GM04503 (cell line): Measurements from ENCODE around the gene PFAS.
"Not testable (repeated sequence)": the region's sequence is repeated elsewhere in the genome, so short reads cannot be mapped to it uniquely, and the experiment has no call there.

ENCODE experiments used
- DNase-seq: peaks from one replicate; pipeline ENCODE4 v3.0.0-alpha.2; 2012; ENCODE audit warnings: low read depth

PFAS gene

DNA sequence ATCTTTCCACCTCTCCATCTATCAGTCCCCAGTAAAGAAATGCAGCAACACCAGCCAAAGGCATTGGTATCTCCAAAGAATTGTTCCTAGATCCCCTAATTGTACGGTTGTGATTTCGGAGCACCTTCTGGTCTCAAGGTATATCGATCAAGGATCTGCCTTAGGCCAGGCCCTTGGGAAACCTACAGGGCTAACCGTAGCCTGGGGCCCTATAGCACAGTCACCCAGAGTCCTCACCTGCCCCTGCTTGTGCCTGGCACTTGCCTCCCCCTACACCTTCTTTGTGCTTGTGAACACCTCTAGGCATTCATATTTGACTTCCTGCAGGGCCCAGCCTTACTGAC lies 21.9 kb upstream of the PFAS start:
- no peak for DNase-seq

DNA sequence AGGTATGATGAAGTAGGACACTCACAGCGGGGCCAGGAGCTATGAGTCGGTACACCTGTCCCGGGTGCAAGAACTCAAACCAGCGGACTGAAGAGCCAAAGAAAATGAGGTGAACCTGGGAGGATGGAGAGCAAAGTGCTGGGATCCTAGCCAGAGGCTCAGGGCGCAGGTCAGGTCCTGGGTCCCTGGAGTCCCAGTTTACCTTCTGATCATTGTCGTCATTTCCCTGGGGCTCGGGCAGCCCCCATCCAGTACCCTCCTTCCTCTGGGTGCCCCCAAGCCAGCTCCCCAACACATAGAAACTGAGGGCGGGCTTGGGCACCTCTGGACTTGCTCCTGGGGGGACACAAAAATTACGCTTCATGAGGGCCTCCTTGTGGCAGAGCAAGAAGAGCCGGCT lies 17.4 kb upstream of the PFAS start:
- DNase-seq, result no peak

DNA sequence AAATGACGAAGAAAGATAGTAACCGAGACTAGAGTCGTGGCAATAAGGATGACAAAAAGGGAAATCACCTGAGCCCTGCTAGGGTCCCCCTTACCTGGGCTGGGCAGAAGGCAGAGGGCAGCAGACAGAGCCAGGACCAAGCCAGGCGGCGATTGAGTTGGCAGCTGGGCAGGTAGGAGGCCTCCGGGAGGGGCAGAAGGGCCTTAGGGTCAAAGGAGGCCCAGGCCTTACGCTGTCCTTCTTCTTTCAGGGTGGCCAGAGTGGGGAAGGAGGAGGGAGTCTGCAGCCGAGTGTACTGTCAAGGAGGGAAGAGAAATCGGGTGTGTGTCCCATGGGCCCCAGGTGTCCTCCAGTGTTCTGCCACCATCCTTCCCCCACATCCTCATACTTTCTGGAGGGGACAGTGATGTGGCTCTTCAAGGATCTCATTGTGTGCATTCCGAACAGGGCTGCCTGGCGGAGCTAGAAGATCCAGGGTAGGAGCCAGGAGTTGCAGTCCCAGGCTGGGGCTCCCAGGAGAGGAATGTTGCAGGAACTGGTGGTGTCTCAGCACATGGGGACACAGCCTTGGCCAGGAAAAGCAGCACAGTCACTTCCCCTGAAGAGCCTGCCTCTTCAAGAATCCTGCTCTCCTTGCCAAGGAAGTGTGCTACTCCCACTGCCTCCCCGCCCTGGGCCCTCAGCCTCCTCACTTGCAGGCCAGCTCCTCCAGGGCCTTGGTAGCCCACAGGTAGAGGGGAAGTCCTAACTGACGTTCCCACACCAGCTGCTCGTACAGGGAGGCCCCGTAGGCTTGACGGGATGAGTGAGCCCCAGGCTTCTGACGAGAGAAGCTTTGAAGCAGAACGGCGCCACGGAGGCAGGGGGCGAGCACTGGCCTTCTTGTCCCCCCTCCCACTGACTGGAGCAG lies 14.5 kb upstream of the PFAS start:
- DNase-seq, result no peak

DNA sequence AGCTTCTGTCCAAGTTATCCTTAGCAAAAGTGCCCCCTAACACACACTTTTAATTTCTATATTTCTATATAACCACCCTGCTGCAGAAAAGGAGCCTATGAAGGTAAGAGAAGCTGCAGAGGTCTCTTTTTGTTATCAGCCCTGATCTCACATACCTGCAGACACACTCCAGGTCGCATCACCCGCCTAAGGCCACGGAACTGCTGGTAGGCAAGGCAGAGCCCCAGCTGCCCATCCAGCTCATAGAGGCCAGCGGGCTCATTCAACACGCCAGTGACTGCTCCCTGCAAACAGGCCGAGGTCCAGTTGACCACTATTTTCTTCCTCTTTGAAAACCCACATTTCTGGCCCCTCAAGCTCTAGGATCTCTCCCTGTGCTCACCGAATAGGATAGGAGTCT lies 13.4 kb upstream of the PFAS start:
- DNase-seq, result no peak

DNA sequence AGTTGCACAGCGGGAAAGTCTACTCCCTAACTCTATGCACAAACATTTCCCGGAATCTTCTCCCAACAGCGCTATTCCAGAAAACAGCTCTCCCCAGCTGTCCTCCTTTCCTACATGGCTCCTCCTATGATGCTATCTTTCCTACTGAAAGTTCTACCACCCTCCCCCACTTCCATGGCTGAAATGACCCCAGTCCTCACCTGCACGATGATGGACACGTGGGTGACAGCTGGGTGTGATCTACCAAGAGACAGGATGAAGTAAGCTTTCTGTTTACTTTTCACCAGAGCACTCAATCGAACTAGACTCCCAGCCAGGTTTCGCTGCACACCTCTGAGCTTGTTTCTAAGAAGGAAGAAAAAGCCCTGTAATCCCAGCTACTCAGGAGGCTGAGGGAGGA lies 11.9 kb upstream of the PFAS start:
- DNase-seq, result no peak

DNA sequence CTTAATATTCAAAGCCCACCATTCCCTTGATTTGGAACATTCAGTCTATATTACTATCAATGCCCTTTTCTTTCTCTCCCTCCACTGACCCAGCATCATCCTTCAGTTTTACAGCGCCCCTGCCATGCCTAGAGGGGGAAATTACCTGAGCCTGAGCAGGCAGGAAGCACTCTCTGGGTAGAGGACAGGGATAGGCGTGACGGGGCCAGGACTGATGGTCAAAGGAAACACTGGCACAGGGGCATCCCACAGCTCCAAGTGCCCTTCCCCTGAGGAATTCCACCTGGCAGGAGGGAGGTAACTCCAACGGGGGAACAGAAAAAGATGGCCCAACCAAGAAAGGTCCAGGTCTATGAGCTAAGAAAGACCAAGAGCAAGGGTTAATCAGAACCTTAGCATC lies 11.2 kb upstream of the PFAS start:
- DNase-seq, result no peak

DNA sequence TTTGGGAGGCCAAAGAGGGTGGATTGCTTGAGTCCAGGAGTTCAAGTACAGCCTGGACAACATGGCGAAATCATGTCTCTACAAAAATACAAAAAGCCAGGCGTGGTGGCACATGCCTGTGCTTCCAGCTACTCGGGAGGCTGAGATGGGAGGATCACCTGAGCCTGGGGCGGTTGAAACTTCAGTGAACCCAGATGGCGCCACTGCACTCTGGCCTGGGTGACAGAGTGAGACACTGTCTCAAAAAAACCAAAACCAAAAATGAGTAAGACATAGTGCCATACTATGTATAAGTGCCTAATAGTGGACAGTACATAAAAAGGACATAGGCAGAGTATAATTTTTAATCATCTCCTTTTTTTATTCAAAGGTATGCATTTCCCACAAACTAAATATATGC lies 5.3 kb upstream of the PFAS start:
- no peak for DNase-seq

DNA sequence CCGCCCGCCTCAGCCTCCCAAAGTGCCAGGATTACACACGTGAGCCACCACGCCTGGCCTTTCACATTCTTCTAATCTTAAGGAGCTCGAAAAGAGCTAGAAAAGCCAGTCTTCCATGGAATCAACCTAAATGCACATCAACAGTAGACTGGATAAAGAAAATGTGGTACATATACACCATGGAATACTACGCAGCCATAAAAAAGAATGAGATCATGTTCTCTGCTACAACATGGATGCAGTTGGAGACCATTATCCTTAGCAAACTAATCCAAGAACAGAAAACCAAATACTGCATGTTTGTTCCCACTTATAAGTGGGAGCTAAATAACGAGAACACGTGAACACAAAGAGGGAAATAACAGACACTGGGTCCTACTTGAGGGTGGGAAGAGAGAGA lies 4.3 kb upstream of the PFAS start:
- DNase-seq, result no peak

DNA sequence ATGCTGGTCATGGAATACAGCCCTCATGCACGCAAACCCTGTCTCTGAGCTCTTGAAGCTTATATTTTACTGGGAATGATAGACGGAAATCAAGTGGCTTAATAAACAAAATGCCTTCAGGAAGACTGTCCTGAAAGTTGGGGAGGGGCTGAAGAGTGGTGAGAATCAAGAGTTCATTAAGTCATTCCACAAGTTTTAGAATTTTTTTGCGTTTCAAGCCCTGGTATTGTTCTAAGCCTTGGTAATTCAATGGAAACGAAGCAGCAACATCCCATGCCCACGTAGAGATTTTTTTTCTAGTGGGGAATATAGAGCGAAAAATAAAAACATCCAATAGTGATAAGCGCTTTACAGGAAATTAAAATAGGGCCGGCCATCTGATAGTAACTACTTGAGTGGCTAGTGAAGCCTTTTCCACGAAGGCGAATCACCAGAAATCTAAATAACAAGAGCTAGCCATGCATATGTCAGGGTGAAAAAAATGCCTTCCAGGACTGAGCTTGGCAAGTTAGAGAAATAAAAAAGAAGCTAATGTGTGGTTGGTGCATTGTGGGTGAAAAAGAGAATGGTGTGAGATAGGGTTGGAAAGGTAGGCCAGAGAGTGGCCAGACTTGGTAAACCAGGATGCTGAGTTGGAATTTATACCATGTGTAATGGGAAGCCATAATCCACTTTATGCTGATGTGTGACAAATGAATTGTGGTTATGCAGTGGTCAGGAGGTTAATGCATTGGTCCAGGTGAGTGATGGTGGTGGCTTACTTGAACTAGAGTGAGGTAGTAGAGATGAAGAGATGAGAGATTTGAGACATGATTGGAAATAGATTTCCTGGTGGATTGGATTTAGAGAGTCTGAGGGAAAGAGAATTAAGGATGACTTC lies 772 bp downstream of the PFAS start:
- DNase-seq, result no peak

DNA sequence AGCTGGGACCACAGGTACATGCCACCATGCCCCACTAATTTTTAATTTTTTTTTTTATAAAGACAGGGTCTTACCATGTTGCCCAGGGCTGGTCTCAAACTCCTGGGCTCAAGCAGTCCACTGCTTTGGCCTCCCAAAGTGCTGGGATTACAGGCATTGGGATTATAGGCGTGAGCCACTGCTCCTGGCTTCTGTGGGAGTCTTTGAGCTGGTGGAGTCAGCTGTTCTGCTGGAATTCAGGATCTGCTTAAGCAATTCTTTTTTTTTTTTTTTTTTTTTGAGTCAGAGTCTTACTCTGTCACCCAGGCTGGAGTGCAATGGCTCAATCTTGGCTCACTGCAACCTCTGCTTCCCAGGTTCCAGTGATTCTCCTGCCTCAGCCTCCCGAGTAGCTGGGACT lies 2.3 kb downstream of the PFAS start:
- not testable (repeated sequence) for DNase-seq

DNA sequence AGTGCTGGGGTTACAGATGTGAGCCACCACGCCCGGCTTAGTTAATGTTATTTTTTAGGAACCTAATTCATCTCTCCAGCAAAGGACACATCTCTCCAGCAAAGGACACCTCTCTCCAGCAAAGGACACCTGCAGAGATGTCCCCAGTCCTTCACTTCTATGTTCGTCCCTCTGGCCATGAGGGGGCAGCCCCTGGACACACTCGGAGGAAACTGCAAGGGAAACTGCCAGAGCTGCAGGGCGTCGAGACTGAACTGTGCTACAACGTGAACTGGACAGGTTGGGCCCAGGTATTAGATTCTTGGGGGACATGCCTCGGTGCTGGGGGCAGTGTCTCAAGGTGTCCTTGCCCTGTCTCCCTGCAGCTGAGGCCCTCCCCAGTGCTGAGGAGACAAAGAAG lies 4.7 kb downstream of the PFAS start:
- no peak for DNase-seq

DNA sequence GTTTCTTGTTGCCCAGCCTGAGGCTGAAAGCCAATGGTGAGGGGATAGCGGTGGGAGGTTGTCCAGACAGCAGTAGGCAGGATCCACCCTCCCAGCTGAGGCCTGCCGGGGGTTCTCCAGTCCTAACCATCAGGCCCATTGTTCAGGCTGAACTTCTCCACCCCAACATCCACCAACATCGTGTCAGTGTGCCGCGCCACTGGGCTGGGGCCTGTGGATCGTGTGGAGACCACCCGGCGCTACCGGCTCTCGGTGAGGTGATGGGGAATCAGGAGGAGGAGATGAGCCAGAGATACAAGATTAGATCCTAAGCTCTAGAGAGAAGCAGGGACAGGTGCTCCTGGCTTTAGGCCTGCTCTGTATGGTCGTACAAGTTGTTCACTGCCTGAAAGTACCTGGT lies 5.8 kb downstream of the PFAS start:
- DNase-seq, result no peak

DNA sequence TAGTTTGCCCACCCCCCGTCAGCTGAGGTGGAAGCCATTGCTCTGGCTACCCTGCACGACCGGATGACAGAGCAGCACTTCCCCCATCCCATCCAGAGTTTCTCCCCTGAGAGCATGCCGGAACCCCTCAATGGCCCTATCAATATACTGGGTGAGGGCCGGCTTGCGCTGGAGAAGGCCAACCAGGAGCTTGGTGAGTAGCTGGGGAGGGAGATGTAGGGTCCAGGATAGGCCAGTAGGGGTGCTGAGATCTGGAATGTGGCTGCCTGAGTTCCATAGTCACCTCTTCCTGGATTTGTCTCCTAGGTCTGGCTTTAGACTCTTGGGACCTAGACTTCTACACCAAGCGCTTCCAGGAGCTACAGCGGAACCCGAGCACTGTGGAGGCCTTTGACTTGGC lies 6.4 kb downstream of the PFAS start:
- no peak for DNase-seq

DNA sequence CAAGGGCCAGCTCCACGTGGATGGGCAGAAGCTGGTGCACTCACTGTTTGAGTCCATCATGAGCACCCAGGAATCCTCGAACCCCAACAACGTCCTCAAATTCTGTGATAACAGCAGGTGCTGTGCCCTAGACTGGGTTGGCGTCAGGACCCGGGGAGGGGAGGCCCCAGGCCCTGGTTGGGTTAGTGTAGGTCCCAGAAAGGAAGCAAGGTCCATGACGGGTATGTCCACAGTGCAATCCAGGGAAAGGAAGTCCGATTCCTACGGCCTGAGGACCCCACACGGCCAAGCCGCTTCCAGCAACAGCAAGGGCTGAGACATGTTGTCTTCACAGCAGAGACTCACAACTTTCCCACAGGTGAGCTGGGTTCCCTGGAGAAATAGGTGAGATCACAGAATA lies 7.2 kb downstream of the PFAS start:
- no peak for DNase-seq

DNA sequence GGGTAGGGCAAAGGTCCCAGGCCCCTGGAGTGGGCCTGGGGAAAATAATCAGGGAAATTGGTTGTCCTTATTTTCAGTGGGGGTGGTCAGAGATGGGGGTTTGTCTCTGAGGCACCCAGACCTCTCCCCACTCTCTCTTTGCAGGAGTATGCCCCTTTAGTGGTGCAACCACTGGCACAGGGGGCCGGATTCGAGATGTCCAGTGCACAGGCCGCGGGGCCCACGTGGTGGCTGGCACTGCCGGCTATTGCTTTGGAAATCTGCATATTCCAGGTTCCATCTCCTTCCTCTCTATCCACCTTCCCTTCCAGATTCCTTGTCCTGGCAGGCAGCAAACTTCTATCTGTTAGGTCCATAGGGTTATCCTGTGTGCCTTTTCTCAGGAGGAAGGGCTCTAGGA lies 7.6 kb downstream of the PFAS start:
- DNase-seq, result no peak

DNA sequence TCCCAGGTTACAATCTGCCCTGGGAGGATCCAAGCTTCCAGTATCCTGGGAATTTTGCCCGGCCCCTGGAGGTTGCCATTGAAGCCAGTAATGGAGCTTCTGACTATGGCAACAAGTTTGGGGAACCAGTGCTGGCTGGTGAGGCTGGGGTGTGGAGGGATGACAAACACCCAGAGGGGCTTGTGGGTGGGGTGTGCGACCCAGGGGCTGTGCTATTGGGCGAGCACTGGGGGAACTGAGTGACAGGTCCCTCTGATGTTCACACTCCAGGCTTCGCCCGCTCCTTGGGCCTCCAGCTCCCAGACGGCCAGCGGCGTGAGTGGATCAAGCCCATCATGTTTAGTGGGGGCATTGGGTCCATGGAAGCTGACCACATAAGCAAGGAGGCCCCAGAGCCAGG lies 8.7 kb downstream of the PFAS start:
- DNase-seq, result no peak

DNA sequence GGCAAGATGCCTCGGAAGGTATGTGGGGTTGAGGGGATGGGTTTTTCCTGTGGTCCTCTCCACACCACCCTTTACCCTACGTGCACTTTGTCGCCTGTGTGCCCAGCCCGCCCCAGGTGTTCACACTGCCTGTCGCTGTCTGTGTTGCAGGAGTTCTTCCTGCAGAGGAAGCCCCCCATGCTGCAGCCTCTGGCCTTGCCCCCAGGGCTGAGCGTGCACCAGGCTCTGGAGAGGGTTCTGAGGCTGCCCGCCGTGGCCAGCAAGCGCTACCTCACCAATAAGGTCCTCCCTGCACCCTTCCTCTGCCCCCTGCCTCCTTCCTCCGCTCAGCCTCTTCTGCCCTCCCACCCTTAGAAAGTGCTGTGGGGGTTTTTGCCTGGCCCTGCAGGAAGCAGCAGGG lies 15.2 kb downstream of the PFAS start:
- DNase-seq, result no peak

DNA sequence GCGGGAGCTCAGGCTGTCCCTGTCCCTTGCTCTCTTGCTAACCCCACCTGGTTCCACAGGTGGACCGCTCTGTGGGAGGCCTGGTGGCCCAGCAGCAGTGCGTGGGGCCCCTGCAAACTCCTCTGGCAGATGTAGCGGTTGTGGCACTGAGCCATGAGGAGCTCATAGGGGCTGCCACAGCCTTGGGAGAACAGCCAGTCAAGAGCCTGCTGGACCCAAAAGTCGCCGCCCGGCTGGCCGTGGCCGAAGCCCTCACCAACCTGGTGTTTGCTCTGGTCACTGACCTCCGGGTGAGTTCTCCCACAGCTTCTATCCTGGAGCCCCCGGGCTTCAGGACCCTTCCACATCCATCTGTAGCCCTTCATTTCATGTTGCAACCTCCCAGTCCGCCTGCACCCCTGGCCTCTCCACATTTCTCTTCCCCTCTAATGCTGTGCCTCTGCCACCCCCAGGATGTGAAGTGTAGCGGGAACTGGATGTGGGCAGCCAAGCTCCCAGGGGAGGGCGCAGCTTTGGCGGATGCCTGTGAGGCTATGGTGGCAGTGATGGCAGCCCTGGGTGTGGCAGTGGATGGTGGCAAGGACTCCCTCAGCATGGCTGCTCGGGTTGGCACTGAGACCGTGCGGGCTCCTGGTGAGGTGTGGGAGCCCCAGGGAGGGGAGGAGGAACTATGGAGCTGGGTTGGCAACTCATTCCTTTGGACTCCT lies 15.9 kb downstream of the PFAS start:
- DNase-seq, result no peak

DNA sequence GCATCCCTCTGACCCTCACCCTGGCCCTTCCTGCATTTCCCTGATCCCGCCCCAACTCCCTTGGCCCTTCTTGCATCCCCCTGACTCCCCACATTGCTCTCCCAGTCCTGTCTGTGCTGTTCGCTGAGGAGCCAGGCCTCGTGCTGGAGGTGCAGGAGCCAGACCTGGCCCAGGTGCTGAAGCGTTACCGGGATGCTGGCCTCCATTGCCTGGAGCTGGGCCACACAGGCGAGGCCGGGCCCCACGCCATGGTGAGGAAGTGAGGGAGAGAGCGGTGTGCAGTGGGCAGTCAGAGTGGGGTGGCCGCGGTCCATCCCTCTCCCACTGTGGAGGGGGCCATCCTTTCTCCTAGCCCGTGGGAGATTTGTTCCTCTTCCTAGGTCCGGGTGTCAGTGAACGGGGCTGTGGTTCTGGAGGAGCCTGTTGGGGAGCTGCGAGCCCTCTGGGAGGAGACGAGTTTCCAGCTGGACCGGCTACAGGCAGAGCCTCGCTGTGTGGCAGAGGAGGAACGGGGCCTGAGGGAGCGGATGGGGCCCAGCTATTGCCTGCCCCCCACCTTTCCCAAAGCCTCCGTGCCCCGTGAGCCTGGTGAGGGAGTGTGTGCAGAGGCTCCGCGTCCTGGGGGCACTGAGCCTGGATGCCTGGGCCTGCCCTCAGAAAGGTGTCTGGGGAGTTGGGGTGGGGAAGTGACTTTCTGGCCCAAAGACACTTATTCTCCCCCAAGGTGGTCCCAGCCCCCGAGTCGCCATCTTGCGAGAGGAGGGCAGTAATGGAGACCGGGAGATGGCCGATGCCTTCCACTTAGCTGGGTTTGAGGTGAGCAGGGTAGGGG lies 17.8 kb downstream of the PFAS start:
- no peak for DNase-seq

DNA sequence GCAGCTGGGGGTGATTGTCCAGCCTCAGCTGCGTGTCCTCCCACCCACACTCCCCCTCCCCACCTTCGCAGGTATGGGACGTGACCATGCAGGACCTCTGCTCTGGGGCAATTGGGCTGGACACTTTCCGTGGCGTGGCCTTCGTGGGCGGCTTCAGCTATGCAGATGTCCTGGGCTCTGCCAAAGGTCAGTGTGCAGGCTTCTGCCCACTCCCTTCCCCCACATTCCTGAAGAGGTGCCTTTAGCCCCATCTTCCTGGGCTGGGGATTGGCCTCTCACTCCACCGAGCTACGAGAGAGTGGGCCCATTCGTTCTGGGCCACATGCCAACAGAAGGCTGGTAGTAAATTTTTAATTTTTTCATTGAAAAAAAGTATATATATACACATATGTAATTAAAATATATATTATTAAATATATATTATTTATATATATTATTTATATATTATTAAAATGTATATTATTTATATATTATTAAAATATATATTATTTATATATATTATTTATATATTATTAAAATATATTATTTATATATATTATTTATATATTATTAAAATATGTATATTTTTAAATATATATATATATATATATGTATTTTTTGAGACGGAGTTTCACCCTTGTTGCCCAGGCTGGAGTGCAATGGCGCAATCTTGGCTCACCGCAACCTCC lies 18.5 kb downstream of the PFAS start:
- DNase-seq, result no peak

DNA sequence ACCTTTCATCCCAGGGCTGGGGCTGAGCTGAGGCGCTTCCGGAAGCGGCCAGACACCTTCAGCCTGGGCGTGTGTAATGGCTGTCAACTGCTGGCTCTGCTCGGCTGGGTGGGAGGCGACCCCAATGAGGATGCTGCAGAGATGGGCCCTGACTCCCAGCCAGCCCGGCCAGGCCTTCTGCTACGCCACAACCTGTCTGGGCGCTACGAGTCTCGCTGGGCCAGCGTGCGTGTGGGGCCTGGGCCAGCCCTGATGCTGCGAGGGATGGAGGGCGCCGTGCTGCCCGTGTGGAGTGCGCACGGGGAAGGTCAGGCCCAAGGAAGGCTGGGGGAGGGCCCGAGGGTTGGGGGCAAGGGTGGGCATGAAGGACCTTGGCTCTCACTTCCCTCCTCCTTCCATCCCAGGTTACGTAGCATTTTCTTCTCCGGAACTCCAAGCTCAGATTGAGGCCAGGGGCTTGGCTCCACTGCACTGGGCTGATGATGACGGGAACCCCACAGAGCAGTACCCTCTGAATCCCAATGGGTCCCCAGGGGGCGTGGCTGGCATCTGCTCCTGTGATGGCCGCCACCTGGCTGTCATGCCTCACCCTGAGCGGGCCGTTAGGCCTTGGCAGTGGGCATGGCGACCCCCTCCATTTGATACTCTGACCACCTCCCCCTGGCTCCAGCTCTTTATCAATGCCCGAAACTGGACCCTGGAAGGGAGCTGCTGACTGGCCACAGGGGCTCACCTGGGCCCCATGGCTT lies 19.6 kb downstream of the PFAS start:
- no peak for DNase-seq
